Activated T-cell treated with anti-CD3 and anti-CD28 coated beads, Interleukin-2, amount 50 U/mL, for 4 hours (primary cell): ENCODE measurements around the gene SSTR3. TPM values are rescaled to one million over a fixed set of nuclear protein-coding genes. Genes with fewer than 3 reads are reported as not detected.
A peak's percentile ranks its signal among the peaks of the same experiment; 100 is the strongest.
"Not testable (repeated sequence)": the region's sequence is repeated elsewhere in the genome, so short reads cannot be mapped to it uniquely, and the experiment has no call there.

Experiments
- ATAC-seq, 2 donors: fragments of 200-7000 bp; cut with Tn5 transposase; one replicate each; pipeline ENCODE4 v1.10.0; 2021
- DNase-seq: peaks from one replicate; pipeline ENCODE4 v3.0.0-alpha.2; 2020
- H3K27me3 Mint-ChIP-seq: one replicate; pipeline ENCODE4 v1.8.0; 2021; ENCODE audit warnings: low read depth, mixed read lengths
- H3K36me3 Mint-ChIP-seq: one replicate; pipeline ENCODE4 v1.8.0; 2022; ENCODE audit warnings: mixed read lengths; ENCODE audit not compliant: insufficient read depth
- H3K4me1 Mint-ChIP-seq: one replicate; pipeline ENCODE4 v1.8.0; 2021; ENCODE audit warnings: low read depth, mixed read lengths
- H3K4me3 Mint-ChIP-seq: one replicate; pipeline ENCODE4 v1.8.0; 2021; ENCODE audit warnings: mild to moderate bottlenecking, moderate library complexity, mixed read lengths
- H3K9me3 Mint-ChIP-seq: one replicate; pipeline ENCODE4 v1.8.0; 2021; ENCODE audit warnings: mixed read lengths
- total RNA-seq, 3 donors: library from RNA; stranded (reverse); gene quantifications; one replicate each; pipeline ENCODE4 v1.2.1, GENCODE V29; 2021

Gene SSTR3
- 1 to 10 TPM; 1.7 to 2.3 (median 1.9) TPM for total RNA-seq

DNA sequence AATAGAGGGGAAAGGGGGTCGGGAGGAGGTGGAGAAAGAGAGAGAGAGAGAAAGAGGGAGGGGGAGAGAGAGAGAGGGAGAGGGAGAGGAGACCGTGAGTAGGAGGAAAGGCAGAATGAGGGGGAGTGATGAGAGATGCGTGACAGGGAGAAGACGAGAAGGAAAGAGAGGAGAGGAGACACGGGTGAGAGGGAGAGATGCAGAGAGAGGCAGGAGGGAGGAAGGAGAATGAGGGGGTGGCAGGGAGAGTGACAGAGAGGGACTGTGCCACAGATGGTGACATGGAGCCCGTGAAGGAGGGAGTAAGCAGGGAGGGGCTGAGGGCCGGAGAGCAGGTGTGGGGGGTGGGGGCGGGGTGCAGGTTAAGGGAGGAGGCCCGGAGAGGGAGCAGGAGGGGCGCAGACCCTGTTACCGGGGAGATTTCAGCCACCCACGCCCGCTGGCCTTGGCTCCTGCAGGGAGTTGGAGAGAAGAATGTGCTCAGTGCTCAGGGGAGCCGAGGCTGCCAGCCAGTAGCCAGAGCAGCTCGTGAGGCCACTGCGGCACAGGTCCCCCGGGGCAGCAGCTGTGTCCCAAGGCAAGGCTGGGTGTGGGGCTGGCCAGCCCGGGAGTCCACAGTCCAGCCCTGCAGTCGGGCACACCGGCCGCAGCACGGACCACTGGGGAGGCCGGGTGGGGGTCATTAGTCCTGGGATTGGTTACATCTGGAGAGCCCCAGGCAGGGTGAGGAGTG, at the start of gene SSTR3:
TSS of gene SSTR3 (minus strand) at position 304 of the 733 bp plus-strand sequence. CDS start 4,674 bp downstream, outside the sequence.
- H3K36me3 Mint-ChIP-seq = peaks cover 8% of the 10 kb centered on the region
- H3K4me3 Mint-ChIP-seq = no peak within 1 kb of the TSS
- DNase-seq (peak; percentile 3), ATAC-seq (peak in 1 of 2 donors; percentile 23)
- H3K9me3 Mint-ChIP-seq = no peaks in the 10 kb centered on the region
- H3K4me1 Mint-ChIP-seq = peaks cover 29% of the 10 kb centered on the region
- no peaks in the 10 kb centered on the region for H3K27me3 Mint-ChIP-seq

DNA sequence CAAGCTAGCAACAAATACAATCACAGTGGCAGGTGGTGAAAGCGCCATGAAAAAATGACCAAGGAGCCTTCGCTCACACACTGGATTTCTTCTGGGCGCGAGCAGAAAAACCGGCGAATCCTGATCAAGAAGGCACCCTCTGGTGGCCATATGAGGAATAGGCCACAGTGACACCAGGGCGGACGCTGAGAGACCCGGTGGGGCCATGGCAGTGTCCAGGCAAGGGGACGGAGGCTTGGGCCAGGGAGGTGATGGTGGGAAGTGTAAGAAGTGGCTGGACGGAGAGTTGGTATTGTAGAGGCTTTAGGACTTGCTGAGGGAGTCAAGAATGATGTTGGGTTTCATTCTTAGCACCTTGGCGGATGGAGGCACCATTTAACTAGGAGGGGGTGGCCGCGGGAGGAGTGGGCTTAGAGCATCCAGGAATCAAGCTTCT, 48.6 kb upstream of the SSTR3 start:
- peaks cover 5% of the 10 kb centered on the region for H3K9me3 Mint-ChIP-seq
- DNase-seq (peak; percentile 58), ATAC-seq (peak; percentile 77 to 79)
- no peaks in the 10 kb centered on the region for H3K36me3 Mint-ChIP-seq
- no peak overlapping the region for H3K4me3 Mint-ChIP-seq
- peaks cover 26% of the 10 kb centered on the region for H3K4me1 Mint-ChIP-seq
- no peaks in the 10 kb centered on the region for H3K27me3 Mint-ChIP-seq

DNA sequence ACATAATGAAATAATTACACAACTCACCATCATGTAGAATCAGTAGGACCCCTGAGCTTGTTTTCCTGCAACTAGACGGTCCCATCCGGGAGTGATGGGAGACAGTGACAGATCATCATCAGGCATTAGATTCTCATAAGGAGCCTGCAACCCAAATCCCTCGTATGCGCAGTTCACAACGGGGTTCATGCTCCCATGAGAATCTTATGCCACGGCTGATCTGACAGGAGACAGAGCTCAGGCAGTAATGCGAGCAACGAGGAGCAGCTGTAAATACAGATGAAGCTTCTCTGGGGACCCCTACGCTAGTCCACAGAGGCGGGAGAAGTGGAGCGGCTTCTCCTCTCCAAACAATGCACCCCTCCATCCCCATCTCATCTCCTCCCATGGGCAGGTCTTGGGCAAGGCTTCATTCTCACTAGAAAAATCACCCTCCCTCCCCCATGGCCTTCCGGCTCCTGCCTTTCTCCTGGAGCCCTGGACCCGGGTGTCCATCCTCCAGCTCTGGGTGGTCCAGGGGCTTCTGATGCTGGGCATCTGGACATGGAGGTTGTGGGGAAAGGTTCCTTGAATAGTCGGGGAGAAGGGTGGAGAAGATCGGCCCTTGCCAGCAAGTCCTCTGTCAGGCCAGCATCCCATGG, 48.0 kb upstream of the SSTR3 start:
- peak; percentile 11 to 16 for ATAC-seq
- Mint-ChIP-seq H3K4me1 (peaks cover 30% of the 10 kb centered on the region), H3K4me3 (no peak overlapping the region), H3K36me3 (no peaks in the 10 kb centered on the region), H3K27me3 (no peaks in the 10 kb centered on the region), H3K9me3 (peaks cover 5% of the 10 kb centered on the region)
- DNase-seq = no peak

DNA sequence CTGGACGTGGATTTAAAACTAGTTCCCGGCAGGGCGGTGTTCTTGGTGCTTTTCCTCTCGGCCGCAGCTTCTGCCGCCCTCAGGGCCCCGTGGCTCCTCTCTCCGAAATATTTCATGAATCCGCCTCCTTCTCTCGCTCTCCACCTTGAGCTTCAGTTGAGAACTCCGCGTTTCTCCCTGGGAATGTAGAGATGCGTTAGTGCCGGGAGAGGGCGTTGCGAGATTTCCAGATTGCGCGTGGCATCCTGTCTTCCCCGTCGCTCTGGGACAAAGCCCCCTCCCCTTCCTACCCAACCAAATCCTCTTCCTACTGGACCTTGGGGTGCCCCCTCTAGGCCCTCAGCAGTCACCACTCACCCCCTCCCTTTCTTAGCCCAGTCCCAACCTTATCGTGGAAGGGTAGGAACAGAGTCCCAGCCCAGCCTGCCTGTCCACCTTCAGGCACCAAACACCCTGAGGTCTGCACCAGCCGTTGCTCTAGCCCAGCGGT, 47.3 kb upstream of the SSTR3 start:
- peaks cover 2% of the 10 kb centered on the region for H3K9me3 Mint-ChIP-seq
- no peaks in the 10 kb centered on the region for H3K36me3 Mint-ChIP-seq
- H3K4me3 Mint-ChIP-seq = peak overlapping the region; percentile 46
- DNase-seq (no peak), ATAC-seq (peak; percentile 25 to 37)
- H3K4me1 Mint-ChIP-seq = peaks cover 34% of the 10 kb centered on the region
- H3K27me3 Mint-ChIP-seq = no peaks in the 10 kb centered on the region

DNA sequence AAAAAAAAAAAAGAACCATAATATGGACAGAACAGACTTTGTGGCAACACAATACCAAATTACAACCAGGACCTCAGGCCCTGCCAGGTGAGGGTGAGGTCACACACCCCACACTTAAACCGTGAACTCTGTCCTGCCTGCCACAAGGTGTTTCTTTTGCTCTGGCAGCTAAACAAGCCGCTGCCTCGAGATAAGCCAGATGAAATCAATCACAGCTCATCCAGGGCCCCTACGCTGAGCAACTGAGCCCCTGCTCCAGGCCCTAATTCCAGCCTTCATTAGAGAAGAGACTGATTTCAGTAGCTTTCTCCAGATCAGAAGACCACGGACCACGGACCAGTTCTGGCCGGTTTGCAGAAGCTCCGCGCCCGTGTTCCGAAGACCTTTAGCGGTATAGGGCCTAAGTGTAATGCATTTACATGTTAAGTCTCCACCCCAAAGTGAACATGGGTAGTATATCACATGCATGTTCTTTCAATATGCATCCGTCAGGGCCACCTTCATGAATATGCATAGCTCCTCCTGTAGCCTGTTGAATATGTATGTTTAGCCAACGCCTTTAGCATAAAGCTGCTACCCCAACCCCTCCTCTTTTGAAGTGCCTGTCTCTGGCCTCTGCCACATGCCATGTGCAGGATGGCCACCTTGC, 46.6 kb upstream of the SSTR3 start:
- no peaks in the 10 kb centered on the region for H3K9me3 Mint-ChIP-seq
- H3K4me1 Mint-ChIP-seq = peaks cover 38% of the 10 kb centered on the region
- H3K27me3 Mint-ChIP-seq = no peaks in the 10 kb centered on the region
- DNase-seq (no peak), ATAC-seq (no peak)
- H3K36me3 Mint-ChIP-seq = no peaks in the 10 kb centered on the region
- H3K4me3 Mint-ChIP-seq = no peak overlapping the region

DNA sequence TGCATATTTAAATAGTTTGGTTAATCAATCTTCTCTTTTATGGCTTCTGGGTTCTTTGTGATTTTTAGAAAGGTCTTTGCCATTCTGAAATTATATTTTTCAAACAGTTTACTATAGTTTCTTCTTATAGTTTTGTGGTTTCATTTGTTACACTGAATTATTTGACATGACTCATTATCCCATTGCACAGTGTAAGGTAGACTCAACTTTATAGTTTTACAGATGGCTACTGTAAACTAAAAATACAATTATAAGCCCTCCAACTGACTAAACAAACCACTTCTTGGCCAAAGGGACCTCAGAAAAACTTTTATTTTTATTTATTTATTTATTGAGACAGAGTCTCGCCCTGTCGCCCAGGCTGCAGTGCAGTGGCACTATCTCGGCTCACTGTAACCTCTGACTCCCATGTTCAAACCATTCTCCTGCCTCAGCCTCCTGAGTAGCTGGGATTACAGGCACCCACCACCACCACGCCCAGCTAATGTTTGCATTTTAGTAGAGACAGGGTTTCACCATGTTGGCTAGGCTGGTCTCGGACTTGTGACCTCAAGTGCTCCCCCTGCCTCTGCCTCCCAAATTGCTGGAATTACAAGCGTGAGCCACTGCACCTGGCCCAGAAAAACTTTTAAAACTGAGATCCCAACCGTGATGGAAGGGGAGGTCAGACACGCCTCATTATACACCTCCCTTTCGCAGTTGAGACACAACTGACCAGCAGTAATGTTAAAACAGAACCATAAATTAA, 45.9 kb upstream of the SSTR3 start:
- ATAC-seq (no peak), DNase-seq (no peak)
- Mint-ChIP-seq H3K9me3 (no peaks in the 10 kb centered on the region), H3K4me3 (no peak overlapping the region), H3K4me1 (peaks cover 38% of the 10 kb centered on the region), H3K27me3 (no peaks in the 10 kb centered on the region), H3K36me3 (no peaks in the 10 kb centered on the region)

DNA sequence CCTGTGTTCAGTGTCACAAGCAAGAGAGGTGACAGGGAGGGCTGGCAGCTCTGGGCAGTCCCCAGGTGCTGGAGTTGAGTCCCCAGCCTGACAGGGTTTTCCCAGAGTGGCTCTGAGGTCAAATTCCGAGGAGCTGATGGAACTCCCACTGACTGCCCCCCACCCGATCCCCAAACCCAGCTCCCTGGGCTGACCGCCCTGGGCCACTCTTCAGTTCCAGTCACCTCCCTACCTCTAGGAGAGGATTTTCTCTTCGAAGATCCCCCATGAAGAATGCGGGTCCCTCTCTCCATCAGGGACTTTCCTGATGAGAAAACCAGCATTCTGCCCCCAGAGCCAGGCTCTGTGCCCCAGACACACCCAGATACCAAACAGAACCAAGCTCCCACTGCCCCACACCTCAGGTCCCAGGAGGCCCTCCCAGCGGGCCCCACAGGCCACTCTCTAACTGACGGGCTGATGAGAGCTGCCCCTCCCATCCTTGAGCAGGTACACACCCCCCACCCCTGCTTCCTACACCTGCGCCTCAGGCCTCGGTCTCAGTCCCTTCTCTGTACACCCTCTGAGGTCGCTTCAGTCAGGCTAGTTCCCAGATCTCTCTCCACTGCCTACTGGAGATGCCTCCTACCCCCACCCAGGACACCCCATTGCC, 43.9 kb upstream of the SSTR3 start:
- no peaks in the 10 kb centered on the region for H3K27me3 Mint-ChIP-seq
- no peak for DNase-seq
- no peaks in the 10 kb centered on the region for H3K36me3 Mint-ChIP-seq
- H3K9me3 Mint-ChIP-seq = no peaks in the 10 kb centered on the region
- no peak overlapping the region for H3K4me3 Mint-ChIP-seq
- H3K4me1 Mint-ChIP-seq = peaks cover 38% of the 10 kb centered on the region
- ATAC-seq = no peak

DNA sequence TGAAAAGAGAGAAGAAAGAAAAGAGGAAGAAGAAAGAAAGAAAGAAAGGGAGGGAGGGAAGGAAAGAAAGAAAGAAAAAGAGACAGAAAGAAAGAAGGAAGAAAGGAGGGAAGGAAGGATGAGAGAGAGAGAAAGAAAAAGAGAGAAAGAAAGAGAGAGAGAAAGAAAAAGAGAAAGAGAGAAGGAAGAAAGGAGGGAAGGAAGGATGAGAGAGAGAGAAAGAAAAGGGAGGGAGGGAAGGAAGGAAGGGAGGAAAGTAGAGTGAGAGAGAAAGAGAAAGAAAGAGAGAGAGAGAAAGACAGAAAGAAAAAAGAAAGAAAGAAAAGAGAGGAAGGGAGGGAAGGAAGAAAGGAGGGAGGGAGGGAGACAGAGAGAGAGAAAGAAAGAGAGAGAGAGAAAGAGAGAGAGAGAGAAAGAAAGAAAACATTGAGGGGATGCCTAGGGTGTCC, 43.3 kb upstream of the SSTR3 start:
- DNase-seq = no peak
- H3K4me3 Mint-ChIP-seq = no peak overlapping the region
- H3K27me3 Mint-ChIP-seq = no peaks in the 10 kb centered on the region
- peaks cover 32% of the 10 kb centered on the region for H3K4me1 Mint-ChIP-seq
- no peaks in the 10 kb centered on the region for H3K36me3 Mint-ChIP-seq
- no peaks in the 10 kb centered on the region for H3K9me3 Mint-ChIP-seq
- no peak for ATAC-seq

DNA sequence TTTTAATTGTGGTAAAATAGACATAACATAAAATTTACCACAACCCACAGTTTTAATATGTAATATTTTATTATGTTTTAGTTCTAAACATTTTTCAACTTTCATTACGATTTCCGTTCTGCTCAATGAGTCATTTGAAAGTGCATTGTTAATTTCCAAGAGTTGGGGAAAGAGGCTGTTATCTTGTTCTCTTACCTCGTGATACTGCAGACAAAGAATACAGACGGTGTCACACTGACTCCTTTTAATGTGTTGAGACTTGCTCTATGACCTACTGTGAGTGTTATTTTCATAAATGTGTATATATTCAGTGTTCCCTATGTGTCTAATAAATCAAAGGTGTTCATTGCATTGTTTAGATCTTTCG, 42.6 kb upstream of the SSTR3 start:
- Mint-ChIP-seq H3K4me3 (no peak overlapping the region), H3K9me3 (no peaks in the 10 kb centered on the region), H3K36me3 (no peaks in the 10 kb centered on the region), H3K27me3 (no peaks in the 10 kb centered on the region), H3K4me1 (peaks cover 27% of the 10 kb centered on the region)
- DNase-seq = no peak
- ATAC-seq = peak; percentile 50 to 63

DNA sequence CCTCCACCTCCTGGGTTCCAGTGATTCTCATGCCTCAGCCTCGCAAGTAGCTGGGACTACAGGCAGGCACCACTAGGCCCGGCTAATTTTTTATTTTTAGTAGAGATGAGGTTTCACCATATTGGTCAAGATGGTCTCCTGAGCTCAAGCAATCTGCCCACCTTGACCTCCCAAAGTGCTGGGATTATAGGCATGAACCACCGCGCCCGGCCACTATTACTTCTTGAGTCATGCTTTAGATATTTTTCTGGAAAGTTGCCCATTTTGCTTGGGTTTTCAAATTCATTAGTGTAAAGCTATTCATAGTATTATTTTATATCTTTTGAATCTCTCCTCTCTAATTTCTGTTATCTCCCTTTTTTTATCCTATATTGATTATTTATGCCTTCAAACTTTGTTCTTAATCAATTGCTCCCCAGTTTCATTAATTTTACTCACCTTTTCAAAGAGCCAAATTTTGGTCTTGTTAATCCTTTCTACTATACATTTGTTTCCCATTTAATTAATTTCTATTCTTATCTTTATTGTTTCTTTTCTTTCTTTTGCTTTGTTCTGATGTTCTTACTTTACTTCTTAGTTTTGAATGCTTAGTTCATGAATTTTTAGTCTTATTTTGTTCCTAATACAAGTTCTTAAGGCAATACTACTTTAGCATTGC, 42.1 kb upstream of the SSTR3 start:
- no peaks in the 10 kb centered on the region for H3K9me3 Mint-ChIP-seq
- no peaks in the 10 kb centered on the region for H3K36me3 Mint-ChIP-seq
- DNase-seq = no peak
- H3K4me3 Mint-ChIP-seq = no peak overlapping the region
- no peak for ATAC-seq
- H3K27me3 Mint-ChIP-seq = no peaks in the 10 kb centered on the region
- peaks cover 22% of the 10 kb centered on the region for H3K4me1 Mint-ChIP-seq

DNA sequence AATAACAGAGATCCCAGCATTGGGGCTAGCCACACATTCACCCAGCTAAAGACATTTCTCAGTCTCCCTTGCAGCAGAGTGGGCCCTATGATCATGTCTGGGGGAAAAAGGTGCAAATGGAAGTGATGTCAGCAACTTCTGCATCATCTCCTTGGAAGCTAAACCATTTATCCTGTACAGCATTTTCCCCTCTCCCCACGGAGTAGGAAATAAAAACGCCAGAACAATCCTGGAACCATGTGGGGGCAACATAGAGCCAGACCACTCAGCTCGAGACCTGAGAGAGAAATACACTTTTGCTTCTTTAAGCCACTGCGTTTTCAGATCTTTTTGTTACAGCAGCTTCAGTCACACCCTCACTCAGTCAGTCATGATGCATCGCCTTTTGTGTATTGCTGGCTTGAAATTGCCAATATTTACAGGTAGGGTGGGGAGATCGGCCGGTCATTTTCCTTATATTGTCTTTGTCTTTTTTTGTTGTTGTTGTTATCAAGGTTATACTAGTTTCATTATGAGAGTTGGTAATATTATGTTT, 40.9 kb upstream of the SSTR3 start:
- Mint-ChIP-seq H3K4me3 (no peak overlapping the region), H3K9me3 (no peaks in the 10 kb centered on the region), H3K4me1 (peaks cover 21% of the 10 kb centered on the region), H3K36me3 (no peaks in the 10 kb centered on the region), H3K27me3 (no peaks in the 10 kb centered on the region)
- no peak for ATAC-seq
- DNase-seq = no peak

DNA sequence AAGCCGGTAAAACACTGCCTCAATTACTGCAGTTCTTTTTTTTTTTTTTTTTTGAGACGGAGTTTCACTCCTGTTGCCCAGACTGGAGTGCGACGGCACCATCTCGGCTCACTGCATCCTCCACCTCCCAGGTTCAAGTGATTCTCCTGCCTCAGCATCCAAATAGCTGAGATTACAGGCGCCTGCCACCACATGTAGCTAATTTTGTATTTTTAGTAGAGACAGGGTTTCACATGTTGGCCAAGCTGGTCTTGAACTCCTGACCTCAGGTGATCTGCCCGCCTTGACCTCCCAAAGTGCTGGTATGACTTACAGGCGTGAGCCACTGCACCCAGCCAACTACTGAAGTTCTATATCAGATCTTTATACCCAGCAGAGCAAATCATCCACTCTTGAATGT, 39.6 kb upstream of the SSTR3 start:
- H3K4me1 Mint-ChIP-seq = peaks cover 17% of the 10 kb centered on the region
- not testable (repeated sequence) for H3K27me3 Mint-ChIP-seq, H3K36me3 Mint-ChIP-seq, H3K4me3 Mint-ChIP-seq, DNase-seq, ATAC-seq, H3K9me3 Mint-ChIP-seq

DNA sequence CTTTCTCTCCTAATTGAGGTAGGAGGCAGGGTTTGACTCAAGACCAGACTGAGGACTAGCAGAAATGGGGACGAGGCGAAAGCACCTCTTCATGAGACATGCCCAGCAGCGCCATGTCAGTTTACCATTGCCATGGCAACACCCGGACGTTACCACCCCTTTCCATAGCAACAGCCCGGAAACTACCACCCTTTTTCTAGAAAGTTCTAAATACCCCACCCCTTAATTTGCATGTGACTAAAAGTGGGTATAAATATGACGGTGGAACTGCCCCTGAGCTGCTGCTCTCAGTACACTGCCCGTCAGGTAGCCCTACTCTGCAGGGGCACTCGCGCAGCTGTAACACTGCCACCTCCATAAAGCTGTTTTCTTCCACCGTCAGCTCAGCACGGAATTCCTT, 37.7 kb upstream of the SSTR3 start:
- ATAC-seq (no peak), DNase-seq (no peak)
- Mint-ChIP-seq H3K9me3 (no peaks in the 10 kb centered on the region), H3K27me3 (no peaks in the 10 kb centered on the region), H3K4me1 (peaks cover 13% of the 10 kb centered on the region), H3K36me3 (no peaks in the 10 kb centered on the region), H3K4me3 (no peak overlapping the region)
